ENCODE measurements around the gene SLC9A6.
A peak's percentile ranks its signal among the peaks of the same experiment; 100 is the strongest.

SLC9A6 gene

DNA sequence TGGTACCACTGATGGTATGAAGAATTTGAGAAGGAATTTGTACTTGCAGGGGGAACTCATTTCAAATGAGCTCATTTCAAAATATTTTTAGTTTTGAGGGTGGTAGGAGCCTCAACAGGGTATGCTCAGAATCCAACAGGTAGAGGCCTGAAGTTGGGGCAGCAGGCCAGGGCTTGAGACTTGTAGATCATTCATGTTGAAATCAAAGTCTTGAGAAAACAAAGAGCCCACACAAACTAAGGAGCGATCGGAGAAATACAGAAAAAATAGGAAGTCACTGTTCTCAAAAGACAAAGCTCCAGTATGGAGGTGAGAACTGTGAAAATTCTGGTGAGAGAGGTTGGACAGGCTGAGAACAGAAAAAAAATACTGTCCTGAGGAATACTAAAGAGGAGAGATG, 979 bp upstream of the SLC9A6 start:
- Mint-ChIP-seq H3K27ac (peak overlapping the region; percentile 66 to 85 (median 68)), H3K9me3 (peaks cover 20% of the 10 kb centered on the region), H3K27me3 (ENCODE audit: low read depth) (no peaks in the 10 kb centered on the region), H3K4me1 (peaks cover 17% of the 10 kb centered on the region), H3K36me3 (ENCODE audit: low read depth) (no peaks in the 10 kb centered on the region), H3K4me3 (peak overlapping the region; percentile 79 to 91 (median 85))
- TF ChIP-seq, protein P1, sequence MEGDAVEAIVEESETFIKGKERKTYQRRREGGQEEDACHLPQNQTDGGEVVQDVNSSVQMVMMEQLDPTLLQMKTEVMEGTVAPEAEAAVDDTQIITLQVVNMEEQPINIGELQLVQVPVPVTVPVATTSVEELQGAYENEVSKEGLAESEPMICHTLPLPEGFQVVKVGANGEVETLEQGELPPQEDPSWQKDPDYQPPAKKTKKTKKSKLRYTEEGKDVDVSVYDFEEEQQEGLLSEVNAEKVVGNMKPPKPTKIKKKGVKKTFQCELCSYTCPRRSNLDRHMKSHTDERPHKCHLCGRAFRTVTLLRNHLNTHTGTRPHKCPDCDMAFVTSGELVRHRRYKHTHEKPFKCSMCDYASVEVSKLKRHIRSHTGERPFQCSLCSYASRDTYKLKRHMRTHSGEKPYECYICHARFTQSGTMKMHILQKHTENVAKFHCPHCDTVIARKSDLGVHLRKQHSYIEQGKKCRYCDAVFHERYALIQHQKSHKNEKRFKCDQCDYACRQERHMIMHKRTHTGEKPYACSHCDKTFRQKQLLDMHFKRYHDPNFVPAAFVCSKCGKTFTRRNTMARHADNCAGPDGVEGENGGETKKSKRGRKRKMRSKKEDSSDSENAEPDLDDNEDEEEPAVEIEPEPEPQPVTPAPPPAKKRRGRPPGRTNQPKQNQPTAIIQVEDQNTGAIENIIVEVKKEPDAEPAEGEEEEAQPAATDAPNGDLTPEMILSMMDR (IDR thresholded peaks at IDR 0.05; ENCODE audit: unreplicated experiment in 3 of 3): no peak

GRCh38 chrX:135984791-135985156, 461 bp upstream of the SLC9A6 start:
- H3K36me3 Mint-ChIP-seq (ENCODE audit: low read depth): no peaks in the 10 kb centered on the region
- peak overlapping the region; percentile 79 to 91 (median 85) for H3K4me3 Mint-ChIP-seq
- no peaks in the 10 kb centered on the region for H3K27me3 Mint-ChIP-seq (ENCODE audit: low read depth)
- H3K9me3 Mint-ChIP-seq: peaks cover 20% of the 10 kb centered on the region
- TF ChIP-seq, protein P1 (IDR thresholded peaks at IDR 0.05; ENCODE audit: unreplicated experiment in 3 of 3): no peak
- peaks cover 17% of the 10 kb centered on the region for H3K4me1 Mint-ChIP-seq
- peak overlapping the region; percentile 66 to 85 (median 68) for H3K27ac Mint-ChIP-seq

DNA sequence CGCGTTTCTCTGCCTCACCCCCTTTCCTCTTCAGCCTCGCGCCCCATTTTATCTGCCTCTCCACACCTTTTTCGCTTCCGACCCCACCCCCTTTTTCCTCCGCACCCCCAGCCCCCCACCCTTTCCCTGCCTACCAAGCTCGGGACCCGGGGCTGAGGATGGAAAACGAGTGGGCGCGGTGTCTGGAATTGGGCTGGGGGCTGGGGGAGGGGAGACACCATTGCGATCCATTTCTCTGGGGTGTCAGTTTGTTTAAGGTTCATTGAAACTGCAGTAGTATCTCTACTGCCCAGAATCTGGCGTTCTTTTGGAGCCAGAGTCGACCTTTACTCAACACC, 707 bp downstream of the SLC9A6 start:
- Mint-ChIP-seq H3K27ac (peak overlapping the region; percentile 18 to 78 (median 73)), H3K4me3 (peak overlapping the region; percentile 91 to 92 (median 92)), H3K27me3 (ENCODE audit: low read depth) (no peaks in the 10 kb centered on the region), H3K36me3 (ENCODE audit: low read depth) (no peaks in the 10 kb centered on the region), H3K4me1 (peaks cover 17% of the 10 kb centered on the region), H3K9me3 (peaks cover 18% of the 10 kb centered on the region)
- TF ChIP-seq, protein P1 (IDR thresholded peaks at IDR 0.05; ENCODE audit: unreplicated experiment in 3 of 3): no peak

- Mint-ChIP-seq H3K9me3 (peaks cover 24% of the 10 kb centered on the region), H3K27ac (no peak overlapping the region), H3K4me3 (no peak overlapping the region), H3K4me1 (peaks cover 17% of the 10 kb centered on the region), H3K27me3 (ENCODE audit: low read depth) (no peaks in the 10 kb centered on the region), H3K36me3 (ENCODE audit: low read depth) (peaks cover 13% of the 10 kb centered on the region)
- TF ChIP-seq, protein P1 (IDR thresholded peaks at IDR 0.05; ENCODE audit: unreplicated experiment in 3 of 3): no peak
Observed at GRCh38 chrX:135988245-135988644, 3.0 kb downstream of the SLC9A6 start.

- Mint-ChIP-seq H3K27me3 (ENCODE audit: low read depth) (no peaks in the 10 kb centered on the region), H3K4me3 (no peak overlapping the region), H3K9me3 (peaks cover 7% of the 10 kb centered on the region), H3K27ac (peak overlapping the region in 1 of 3 experiments; percentile 47), H3K36me3 (ENCODE audit: low read depth) (peaks cover 40% of the 10 kb centered on the region), H3K4me1 (no peaks in the 10 kb centered on the region)
- TF ChIP-seq, protein P1 (IDR thresholded peaks at IDR 0.05; ENCODE audit: unreplicated experiment in 3 of 3): no peak
Observed at GRCh38 chrX:136015016-136015415, 29.8 kb downstream of the SLC9A6 start.

DNA sequence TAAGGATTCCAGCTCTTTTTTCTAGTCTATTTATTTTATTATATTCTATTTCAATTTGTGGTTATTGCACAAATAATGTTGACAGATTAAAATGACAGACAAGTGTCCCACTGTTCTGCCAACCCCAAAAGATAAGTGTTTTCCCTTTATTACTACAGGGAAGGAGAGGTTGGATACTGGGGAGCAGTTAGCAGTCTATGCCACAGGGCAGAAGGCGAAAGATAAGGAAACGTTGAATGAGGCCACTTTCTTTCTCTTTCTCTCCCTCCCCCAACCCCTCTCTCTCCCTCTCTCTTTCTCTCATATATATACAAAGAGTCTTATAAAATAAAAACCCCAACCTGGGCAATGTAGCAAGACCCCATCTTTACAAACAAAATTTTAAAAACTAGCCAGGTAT, 31.6 kb downstream of the SLC9A6 start:
- Mint-ChIP-seq H3K27me3 (ENCODE audit: low read depth) (no peaks in the 10 kb centered on the region), H3K27ac (no peak overlapping the region), H3K36me3 (ENCODE audit: low read depth) (peaks cover 50% of the 10 kb centered on the region), H3K4me1 (no peaks in the 10 kb centered on the region), H3K9me3 (peaks cover 8% of the 10 kb centered on the region), H3K4me3 (no peak overlapping the region)
- TF ChIP-seq, protein P1 (IDR thresholded peaks at IDR 0.05; ENCODE audit: unreplicated experiment in 3 of 3): no peak
